GM19397 (cell line): ENCODE measurements around the gene ASB1.
"Not testable (repeated sequence)": the region's sequence is repeated elsewhere in the genome, so short reads cannot be mapped to it uniquely, and the experiment has no call there.

Source experiments
- ATAC-seq: cut with Tn5 transposase; IDR thresholded peaks from one replicate; pipeline ENCODE4 v1.9.1; 2021; ENCODE audit warnings: mild to moderate bottlenecking, moderate library complexity; ENCODE audit not compliant: unreplicated experiment

Gene ASB1

DNA sequence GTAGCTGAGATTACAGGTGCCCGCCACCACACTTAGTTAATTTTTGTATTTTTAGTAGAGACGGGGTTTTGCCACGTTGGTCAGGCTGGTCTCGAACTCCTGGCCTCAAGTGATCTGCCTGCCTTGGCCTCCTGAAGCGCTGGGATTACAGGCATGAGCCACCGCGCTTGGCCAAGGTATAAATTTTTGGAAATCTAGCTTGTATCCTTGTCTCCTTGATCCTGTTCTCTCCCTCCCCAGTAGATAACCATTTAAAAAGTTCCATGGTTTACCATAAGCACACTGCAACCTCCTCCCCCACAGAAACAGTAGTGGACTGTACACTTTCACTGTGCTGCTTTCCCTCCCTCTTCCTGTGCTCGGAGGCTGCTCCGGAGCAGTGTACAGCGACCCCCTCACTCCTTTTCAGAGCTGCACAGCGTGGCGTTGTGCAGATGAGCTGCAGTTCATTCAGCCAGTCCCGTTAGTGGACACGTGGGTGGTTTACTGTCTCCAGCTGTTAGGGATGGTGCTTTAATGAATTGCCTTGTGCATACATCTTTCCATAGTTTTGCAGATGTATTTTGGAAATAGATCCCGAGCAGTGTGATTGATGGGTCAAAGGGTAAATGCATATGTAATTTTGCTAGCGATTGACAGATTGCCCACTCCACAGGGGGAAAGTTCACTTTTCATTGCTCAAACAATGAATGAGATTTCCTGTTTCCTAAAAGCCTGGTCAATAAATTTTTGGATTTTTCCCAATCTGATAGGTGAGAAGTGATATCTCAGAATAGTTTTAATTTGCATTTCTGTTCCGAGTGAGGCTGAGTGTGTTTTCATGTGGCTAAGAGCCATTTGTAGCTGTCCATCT is 14.8 kb downstream of the ASB1 start:
- ATAC-seq, result no peak

DNA sequence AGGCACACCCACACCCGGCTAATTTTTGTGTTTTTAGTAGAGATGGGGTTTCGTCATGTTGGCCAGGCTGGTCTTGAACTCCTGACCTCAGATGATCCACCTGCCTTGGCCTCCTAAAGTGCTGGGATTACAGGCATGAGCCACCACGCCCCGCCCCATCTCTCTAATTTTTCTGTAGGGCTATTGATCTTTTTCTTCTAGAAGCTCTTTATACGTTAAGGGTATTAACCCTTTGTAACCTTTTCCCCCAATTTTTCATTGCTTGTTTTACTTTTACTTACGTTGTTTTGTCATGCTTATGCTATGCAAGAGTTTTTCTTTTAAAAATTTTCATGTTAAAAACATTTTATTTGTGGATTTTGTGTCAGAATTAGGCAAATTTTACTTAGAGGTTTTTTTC is 15.5 kb downstream of the ASB1 start:
- not testable (repeated sequence) for ATAC-seq

DNA sequence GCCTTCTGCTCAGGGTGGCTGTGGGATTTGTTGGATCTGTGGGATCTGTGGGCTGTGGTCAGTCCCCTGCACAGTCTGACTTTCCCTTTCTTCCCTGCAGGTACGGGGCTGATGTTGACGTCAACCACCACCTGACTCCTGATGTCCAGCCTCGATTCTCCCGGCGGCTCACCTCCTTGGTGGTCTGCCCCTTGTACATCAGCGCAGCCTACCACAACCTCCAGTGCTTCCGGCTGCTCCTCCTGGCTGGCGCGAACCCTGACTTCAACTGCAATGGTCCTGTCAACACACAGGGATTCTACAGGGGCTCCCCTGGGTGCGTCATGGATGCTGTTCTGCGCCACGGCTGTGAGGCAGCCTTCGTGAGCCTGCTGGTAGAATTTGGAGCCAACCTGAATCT is 17.5 kb downstream of the ASB1 start:
- no peak for ATAC-seq

DNA sequence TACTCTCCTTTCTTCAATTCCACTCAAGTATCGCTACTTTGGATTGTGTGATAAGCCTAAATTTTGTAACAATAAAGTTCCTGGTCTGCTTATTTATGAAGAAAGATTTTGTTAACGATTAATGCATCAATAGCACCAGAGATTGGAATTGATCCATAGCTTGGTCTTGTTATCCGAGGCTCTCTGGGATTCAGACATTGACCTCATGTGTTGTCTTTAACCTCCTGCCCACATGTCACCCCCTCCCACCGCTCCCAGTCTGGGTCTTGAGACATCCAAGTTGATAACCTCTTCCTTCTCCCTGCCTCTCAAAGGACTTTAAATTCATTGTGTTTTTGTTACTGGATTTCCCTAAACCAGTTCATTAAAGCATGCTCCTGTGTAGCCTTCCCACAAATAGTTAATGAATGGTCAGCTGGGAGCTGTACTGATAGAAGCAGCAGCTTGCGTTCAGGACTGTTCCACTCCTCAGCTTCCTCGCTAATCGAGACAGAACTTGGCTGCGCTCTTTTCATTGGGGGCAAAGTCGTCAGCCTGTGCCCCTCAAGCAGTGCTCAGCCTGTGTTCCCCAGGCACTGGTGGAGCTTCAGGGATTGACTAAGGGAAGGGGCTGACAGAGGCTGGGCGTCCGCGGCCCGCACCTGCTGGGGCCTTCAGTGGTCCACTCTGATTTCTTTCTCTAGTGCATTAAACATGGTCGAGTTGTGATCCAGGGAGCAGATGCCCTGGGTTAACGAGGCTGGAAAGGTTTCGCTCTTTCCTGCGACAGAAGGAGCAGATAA is 18.9 kb downstream of the ASB1 start:
- ATAC-seq, result no peak

DNA sequence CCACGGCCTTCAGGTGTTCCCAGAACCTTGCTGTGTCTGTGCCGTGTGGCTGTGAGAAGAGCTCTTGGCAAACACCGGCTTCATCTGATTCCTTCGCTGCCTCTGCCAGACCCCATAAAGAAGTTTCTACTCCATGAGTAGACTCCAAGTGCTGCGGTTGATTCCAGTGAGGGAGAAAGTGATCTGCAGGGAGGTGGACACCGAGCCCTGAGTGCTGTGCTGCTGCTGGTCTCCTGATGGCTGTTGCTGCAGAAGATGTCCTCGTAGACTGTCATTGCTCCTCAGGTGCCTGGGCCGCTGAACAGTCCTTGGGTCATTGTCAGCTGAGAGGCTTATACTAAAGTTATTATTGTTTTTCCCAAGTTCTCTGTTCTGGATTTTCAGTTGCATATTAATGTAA is 19.6 kb downstream of the ASB1 start:
- ATAC-seq, result no peak

DNA sequence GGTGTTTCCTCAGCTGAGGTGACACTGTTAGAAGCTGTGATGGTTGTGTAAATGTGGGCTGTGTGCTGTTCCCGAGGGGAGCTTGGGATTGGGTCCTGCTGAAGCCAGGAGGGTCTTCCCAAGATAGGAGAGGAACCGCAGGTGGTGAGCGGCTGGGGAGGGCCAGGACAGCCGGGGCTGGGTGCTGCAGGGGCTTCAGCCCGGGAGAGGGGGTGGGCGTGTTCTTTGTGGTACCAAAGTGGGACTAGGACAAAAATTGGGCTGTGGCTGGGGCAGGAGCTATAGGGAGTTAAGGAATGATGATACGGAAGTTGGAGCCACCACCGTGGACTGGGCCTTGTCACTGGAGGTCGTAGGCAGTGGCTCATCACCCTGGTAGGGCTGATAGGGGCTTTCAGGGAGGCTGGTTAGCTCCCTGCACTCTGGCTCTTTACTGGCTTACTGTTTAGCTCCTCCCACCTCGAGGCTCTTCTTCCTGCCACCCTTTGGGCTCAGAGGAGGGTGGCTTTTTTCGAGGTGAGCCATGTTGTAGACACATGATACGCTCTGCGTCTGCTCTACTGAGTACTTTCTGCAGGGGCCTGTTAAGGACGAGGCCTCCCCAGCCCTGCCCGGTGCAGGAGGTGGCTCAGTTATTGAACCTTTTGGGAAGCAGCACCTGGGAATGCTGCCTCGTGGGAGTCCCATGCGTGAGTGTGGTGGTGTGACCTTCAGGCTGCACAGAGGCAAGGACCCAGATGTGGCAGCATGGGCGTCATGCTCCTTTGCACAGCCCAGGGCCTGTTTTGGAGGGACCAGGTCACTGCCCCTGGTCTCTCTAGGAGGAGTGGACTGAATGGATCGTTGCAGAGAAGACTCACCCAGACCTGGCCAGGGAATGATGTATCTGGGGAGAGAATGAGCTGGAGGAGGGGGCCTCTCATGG is 21.6 kb downstream of the ASB1 start:
- no peak for ATAC-seq

DNA sequence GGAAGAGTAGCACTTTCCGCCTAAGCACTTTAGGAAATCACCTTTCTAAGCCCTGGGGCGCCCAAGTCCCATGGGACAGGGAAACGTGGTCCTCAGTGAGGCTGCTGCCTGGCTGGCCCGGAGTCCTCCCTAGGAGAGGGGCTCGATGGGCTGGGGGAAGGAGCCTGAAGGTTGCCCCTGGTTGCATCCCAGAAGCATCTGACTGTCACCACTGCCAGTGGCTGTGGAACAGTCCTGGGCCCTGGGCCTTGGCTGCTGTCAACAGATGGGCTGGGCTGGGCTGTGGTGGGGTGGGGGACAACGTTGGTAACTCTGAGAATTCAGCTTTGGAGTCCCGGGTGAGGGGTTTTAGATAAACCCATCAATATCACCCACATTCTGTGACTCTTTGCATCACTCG is 22.5 kb downstream of the ASB1 start:
- ATAC-seq, result no peak

DNA sequence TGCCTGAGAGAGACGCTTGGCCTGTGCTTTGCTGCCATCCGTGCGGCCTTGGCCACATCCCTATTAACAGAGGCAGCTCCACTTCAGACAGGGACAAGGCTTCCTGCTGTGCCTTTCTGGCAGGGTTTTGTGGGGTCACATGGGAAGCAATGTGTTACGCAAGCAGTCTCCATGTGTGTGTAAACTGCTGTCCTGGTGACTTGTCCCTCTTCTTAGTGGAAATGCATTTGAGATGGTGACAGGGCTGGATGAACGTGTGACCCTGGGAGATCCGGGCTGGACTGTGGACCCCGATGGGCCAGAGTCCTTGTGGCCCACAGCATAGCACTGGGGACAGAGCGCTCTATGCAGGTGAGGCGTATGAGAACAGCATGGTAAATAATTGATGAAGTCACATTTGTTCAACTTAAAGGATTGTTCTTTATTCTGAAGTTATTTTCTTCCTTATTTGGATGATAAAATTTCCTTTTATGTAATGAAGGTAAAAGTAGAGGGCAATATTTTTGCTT is 23.2 kb downstream of the ASB1 start:
- no peak for ATAC-seq

DNA sequence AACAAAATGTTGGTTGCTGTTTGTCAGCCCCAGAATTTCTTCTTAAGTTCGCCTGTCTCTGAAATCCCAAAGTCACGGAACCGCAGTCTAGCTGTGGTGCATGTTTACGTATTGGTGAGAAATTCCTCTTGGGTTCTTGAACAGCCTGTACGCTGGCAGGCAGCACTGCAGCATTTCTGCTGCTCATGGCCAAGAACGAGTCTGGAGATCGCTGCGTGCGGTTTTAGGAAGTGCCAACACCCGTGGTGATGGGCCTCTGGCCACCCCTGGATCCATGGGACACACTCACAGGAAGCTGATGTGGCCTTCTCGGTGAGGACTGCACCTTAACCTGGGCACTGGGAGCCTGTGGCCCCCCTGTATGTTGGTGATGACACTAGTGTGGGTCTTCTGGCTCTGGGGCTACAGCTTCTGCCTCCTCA is 23.7 kb downstream of the ASB1 start:
- ATAC-seq, result no peak

DNA sequence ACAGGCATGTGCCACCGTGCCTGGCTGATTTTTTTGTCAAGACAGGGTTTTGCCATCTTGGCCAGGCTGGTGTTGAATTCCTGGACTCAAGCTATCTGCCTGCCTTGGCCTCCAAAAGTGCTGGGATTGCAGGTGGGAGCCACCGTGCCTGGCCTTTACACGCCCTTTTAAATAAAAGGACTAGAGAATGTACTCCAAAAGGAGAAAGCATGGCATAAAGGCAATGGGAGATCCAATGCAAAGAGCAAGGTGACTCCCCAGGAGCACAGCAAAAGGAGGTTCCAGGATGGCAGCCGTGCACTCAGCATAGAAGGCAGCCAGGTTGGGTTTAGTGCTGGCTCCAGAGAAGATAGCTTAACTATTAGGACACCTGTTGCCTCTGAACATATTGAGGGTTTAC is 27.1 kb downstream of the ASB1 start:
- no peak for ATAC-seq

DNA sequence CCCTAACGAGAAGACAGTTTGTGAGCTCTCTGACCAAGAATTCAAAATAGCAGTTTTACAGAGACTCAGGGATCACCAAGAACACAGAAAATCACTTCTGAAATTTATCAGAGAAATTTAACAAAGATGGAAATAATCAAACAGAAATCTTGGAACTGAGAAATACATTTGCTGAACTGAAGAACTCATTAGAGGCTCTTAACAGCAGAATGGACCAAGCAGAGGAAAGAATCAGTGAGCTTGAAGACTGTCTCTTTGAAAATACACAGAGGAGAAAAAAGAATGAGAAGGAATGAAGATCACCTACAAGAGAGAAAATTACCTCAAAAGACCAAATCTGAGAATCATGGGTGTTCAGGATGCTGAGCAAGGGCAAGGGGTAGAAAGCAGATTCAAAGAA is 29.7 kb downstream of the ASB1 start:
- ATAC-seq, result no peak

DNA sequence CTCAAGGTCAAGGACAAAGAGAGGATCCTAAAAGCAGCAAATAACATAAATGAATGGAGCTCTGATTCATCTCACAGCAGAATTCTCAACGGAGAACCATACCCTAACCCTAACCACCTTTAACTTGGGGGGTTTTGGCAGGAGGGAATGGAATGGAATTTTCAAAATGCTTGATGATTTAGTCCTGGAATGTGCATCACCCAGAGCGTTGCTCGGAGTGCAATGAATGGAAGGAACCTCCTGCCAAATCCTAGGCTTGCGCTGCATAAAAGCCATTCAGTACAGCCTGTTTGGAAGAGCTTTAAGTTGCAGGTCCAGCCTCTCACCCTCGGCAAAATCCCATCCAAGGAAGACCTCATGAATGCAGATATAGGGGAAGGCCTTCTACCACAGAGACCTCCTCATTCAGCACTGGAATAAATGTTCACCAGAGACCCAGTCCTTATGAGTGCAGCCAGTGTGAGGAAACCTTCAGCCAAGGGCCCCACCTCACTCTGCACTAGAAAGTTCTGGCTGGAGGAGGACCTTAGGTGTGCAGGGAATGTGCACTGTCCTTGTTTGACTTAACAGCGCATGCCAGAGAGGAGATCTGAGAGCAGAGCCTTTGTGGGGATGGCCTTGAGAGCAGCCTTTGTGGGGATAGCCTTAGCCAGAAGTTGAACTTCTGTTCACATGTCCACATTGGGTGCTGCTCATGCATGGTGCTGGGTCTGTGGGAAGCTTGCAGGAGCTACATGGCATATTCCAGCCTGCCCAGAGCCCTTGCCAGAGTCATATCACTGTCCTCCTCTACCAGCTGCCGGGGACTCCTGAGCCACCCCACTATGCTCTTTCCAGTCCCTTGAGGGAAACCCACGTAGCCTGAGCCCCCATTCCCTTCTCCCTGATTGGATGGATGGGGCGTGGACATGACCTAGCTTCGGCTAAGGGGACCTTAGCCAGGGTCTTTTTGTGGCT is 30.5 kb downstream of the ASB1 start:
- ATAC-seq, result no peak

DNA sequence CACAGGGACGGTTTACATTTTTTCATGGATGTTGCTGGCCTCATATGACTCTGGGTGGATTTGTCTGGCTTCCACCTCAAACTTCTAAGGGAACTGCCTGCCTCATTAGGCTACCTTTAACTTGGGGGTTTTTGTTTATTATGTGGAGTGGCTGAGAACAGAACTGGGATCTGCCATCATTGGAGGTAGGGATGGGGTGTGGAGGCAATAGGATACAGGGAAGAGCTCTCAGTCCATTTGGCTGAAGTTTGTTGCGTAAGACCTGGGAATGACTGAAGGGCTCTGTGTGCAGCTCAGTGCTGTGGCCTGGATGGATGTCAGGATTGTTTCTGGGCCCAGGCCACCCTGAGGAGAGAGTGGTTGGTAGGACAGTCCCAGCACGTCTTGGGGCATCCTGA is 31.2 kb downstream of the ASB1 start:
- no peak for ATAC-seq

DNA sequence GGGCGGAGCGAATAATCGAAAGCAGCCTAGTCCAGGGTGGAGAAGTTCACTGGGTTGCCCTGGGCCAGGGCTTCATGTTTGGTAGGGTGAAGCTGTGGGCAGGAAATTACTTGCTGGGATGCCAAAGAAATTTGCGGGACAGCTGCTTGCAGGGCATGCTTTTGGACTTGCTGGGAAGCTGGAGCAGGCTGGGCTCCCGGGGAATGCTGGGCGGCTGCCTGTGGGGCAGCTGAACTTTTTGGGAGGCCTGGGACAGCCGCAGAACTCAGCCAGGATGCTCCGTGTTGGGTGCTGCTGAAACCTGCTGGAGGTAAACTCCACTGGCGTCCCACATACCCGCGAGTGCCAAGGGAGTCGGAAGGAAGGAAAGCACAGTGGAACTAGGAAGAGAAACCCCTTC is 31.9 kb downstream of the ASB1 start:
- ATAC-seq, result no peak

DNA sequence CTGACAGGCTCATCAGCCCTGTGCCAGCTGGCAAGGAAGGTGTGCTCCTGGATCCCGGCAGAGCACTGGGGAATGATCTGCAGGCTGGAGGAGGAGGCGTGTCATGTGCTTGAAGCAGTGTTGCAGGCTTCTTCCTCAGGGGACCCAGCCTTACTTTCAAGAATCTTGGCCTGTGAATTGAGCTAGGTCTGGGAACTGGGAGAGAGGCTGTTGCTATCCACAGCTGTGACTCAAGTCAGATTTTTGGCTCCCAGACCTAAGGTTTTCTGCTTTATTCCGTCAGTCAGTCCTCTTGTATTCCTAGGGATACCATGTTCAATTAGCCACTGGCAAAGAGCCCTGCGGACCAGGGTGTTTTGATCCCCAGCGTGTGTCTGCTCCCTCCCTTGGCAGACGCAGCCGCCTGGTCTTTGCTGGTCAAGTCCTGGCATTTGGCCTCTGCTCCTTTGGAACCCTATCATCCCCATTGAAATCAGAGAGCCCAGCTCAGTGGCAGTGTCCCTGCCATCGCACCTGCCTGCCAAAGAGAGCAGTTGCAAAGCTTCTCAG is 32.4 kb downstream of the ASB1 start:
- ATAC-seq, result no peak

DNA sequence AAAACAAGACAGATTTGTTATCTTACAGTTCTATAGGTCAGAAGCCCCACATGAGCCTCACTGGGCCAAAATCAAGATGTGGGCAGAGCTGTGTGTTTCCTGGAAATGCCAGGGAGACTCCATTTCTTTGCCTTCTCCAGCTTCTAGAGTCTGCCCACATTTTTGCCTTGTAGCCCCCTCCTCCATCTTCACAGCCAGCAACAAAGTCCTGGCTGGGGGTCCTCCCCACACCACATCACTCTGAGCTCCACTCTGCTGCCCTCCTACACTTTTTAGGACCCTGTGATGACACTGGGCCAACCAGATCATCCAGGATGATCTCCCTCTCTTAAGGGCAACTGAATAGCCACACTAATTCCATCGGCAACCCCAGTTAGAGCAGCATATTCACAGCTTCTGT is 34.3 kb downstream of the ASB1 start:
- no peak for ATAC-seq

DNA sequence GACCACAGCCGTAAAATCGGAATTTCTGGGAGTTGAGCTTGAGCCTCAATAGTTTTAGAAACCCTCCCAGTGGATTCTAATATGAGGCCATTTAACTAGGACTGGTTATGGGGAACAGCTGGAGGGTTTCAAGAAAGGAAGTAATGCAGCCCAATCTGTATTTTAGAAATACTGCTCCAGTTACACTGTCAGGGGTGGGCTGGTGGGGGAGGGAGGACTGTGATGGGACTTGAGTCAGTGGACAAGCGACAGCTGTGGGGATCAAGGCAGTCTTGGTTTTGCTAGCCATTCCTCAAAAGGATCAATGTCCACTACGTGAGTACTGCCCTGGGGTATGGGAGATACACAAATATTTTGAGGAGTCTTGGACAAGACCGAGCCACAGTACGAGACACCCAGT is 34.8 kb downstream of the ASB1 start:
- ATAC-seq, result no peak

DNA sequence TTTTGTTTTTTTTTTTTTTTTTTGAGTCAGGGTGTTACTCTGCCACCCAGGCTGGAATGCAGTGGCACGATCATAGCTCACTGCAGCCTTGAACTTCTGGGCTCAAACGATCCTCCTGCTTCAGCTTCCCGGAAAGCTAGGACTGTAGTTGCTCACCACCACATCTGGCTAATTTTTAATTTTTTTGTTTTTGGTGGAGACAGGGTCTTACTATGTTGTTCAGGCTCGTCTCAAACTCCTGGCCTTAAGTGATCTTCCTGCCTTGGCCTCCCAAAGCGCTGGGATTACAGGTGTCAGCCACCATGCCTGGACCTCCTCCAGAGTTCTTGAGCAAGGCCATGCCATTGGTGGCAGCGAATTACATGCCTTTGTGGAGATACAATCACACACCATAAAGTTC is 35.2 kb downstream of the ASB1 start:
- ATAC-seq, result no peak

DNA sequence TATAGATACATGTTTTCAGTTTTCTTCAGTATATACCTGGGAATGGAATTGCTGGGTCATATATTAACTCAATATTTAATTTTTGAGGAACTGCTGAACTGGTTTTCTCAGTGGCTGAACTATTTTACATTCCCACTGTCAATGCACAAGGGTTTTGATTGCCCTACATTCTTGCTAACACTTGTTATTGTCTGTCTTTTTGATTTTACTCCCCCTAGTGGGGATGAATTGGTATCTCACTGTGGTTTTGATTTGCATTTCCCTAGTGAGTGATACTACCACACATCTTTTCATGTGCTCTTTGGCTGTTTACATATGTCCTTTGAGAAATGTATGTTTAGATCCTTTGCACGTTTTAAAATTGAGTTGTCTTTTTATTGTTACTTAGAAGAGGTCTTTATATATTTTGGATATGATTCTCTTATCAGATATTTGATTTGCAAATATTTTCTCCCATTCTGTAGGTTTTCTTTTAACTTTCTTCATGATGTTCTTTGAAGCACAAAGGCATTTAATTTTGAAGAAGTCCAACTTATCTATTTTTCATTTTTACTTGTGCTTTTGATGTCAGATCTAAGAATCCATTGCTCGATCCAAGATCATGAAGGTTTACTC is 36.2 kb downstream of the ASB1 start:
- no peak for ATAC-seq
